ENCODE results near the gene CFAP58. TPM values are rescaled to one million over a fixed set of nuclear protein-coding genes. Genes with fewer than 3 reads are reported as not detected.

The CFAP58 gene
- total RNA-seq, 6 experiments from 2014 or later = 0.10 to 2.9 (median 0.15) TPM; not detected in 2

GRCh38 chr10:104329735-104330134, 23.9 kb upstream of the CFAP58 start:
- H3K36me3 ChIP-seq = no peaks in the 10 kb centered on the region
- no peak for DNase-seq
- ATAC-seq = no peak
- H3K27ac ChIP-seq = peak overlapping the region; percentile 8 to 59 (median 34)
- H3K9me3 ChIP-seq = no peaks in the 10 kb centered on the region
- TF ChIP-seq CTCF (IDR thresholded peaks at IDR 0.05) (no peak), POLR2A (IDR thresholded peaks at IDR 0.05) (no peak)
- WGBS (ENCODE audit: insufficient coverage, low coverage, low lambda C conversion rate, missing lambda C conversion rate) = no CpG with 5 or more reads among the region's 3 CpGs
- intact Hi-C loops (cut with DNase I) = no loop called here
- peaks cover 0 to 32% (median 0%) of the 10 kb centered on the region in 4 donors for H3K4me1 ChIP-seq
- H3K4me3 ChIP-seq = no peak overlapping the region
- H3K27me3 ChIP-seq = no peaks in the 10 kb centered on the region

- H3K4me3 ChIP-seq = no peak overlapping the region
- H3K27me3 ChIP-seq = no peaks in the 10 kb centered on the region
- DNase-seq (no peak), ATAC-seq (peak in 1 of 4 donors; percentile 16)
- 26% methylated on average over 8 of the region's 8 CpGs for WGBS (ENCODE audit: insufficient coverage, low coverage, low lambda C conversion rate, missing lambda C conversion rate)
- H3K27ac ChIP-seq = peak overlapping the region; percentile 8 to 59 (median 34)
- no peaks in the 10 kb centered on the region for H3K36me3 ChIP-seq
- peaks cover 0 to 34% (median 0%) of the 10 kb centered on the region in 4 donors for H3K4me1 ChIP-seq
- no peak for TF ChIP-seq CTCF (IDR thresholded peaks at IDR 0.05)
- no peak for TF ChIP-seq POLR2A (IDR thresholded peaks at IDR 0.05)
- intact Hi-C loops (cut with DNase I) = no loop called here
- no peaks in the 10 kb centered on the region for H3K9me3 ChIP-seq
These were observed 23.2 kb upstream of the CFAP58 start for GRCh38 chr10:104330168-104331110.

GRCh38 chr10:104331208-104331838, 22.3 kb upstream of the CFAP58 start:
- peak; percentile 33 to 65 (median 42) for ATAC-seq
- intact Hi-C loops (cut with DNase I) = no loop called here
- Histone ChIP-seq H3K4me1 (peaks cover 0 to 39% (median 0%) of the 10 kb centered on the region in 4 donors), H3K27ac (peak overlapping the region; percentile 8 to 59 (median 19)), H3K4me3 (no peak overlapping the region), H3K27me3 (no peaks in the 10 kb centered on the region), H3K36me3 (no peaks in the 10 kb centered on the region), H3K9me3 (no peaks in the 10 kb centered on the region)
- WGBS (ENCODE audit: insufficient coverage, low coverage, low lambda C conversion rate, missing lambda C conversion rate) = 83% methylated on average over 5 of the region's 9 CpGs
- DNase-seq = peak in 2 of 3 donors; percentile 22 to 42
- TF ChIP-seq CTCF (IDR thresholded peaks at IDR 0.05) = no peak
- peak; percentile 9 for TF ChIP-seq POLR2A (IDR thresholded peaks at IDR 0.05)

DNA sequence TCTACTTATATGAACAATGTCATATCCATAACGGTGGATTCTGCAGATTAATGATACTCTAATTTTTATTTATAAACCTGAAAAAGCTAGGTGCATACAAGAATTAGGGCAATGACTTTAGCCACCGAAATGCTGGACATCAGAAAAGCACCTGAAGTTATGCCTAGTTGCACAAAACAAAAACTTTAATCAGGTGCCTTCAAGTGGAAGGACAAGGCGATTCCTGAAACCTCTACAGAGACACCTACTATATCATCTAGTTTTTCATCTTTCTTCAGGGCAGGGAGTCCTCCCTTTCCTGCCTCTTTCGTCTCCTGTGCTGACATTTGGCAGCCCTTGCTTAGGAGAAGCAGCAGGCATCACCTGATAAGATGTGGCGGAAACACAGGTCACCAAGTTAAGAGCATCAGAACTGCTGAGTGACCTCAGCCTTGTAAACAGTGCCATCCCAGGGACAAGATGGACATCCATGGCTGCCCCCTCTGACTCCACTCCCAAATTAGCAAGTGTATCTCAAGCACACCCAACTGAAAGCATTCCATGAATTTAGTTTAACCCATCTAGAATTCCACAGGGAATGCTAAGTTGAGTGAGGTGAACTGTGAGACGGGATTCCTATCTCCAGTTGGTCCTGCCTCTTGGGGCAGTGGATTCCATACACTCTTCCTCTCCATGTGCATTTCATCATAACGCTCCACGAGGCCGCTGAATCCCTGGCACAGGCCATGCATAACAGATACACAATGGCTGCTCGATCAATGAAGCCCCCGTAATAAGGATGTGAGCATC, 21.2 kb upstream of the CFAP58 start:
- peak in 2 of 3 donors; percentile 15 to 38 for DNase-seq
- WGBS (ENCODE audit: insufficient coverage, low coverage, low lambda C conversion rate, missing lambda C conversion rate) = 63% methylated on average over 9 of the region's 11 CpGs
- Histone ChIP-seq H3K27ac (peak overlapping the region; percentile 9 to 31 (median 19)), H3K4me3 (no peak overlapping the region), H3K27me3 (no peaks in the 10 kb centered on the region), H3K4me1 (peaks cover 0 to 46% (median 0%) of the 10 kb centered on the region in 4 donors), H3K36me3 (no peaks in the 10 kb centered on the region), H3K9me3 (no peaks in the 10 kb centered on the region)
- TF ChIP-seq POLR2A (IDR thresholded peaks at IDR 0.05) (no peak), CTCF (IDR thresholded peaks at IDR 0.05) (no peak)
- ATAC-seq = peak in 1 of 4 donors; percentile 3
- intact Hi-C loops (cut with DNase I) = no loop called here
